Loucy (cell line): ENCODE results near the gene SOCS6.

Experiments used
- EZH2phosphoT487 ChIP-seq: fragments of 200-600 bp; IDR thresholded peaks from 2 replicates; pipeline ENCODE4 v1.6.1; 2018; ENCODE audit warnings: antibody characterized with exemption, mild to moderate bottlenecking, moderate library complexity, borderline replicate concordance
- TF ChIP-seq, protein P1 (sequence below): fragments of 200-600 bp; sonication (generic); conservative IDR thresholded peaks from 2 replicates; pipeline ENCODE4 v1.5.1; 2014; ENCODE audit warnings: mild to moderate bottlenecking, antibody characterized with exemption, low read length

DNA sequence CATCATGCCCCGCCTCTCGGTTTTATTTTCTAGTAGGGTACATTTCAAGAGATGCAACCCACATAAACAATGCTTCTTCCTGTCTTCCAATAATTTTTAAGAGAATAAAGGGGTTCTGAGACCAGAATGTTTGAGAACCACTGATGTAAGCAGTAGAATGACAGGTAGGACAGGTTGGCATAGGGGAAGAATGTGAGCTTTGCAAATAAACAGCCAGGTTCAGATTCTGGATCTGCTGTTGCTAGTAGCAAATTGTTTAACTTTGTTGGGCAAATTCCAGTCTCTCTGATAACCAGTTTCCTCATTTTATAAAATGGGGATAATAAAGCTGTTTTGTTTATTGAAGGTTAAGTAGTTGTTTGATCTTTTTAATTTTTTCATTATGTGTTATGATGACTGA lies 32.8 kb downstream of the SOCS6 start:
- TF ChIP-seq, protein P1, sequence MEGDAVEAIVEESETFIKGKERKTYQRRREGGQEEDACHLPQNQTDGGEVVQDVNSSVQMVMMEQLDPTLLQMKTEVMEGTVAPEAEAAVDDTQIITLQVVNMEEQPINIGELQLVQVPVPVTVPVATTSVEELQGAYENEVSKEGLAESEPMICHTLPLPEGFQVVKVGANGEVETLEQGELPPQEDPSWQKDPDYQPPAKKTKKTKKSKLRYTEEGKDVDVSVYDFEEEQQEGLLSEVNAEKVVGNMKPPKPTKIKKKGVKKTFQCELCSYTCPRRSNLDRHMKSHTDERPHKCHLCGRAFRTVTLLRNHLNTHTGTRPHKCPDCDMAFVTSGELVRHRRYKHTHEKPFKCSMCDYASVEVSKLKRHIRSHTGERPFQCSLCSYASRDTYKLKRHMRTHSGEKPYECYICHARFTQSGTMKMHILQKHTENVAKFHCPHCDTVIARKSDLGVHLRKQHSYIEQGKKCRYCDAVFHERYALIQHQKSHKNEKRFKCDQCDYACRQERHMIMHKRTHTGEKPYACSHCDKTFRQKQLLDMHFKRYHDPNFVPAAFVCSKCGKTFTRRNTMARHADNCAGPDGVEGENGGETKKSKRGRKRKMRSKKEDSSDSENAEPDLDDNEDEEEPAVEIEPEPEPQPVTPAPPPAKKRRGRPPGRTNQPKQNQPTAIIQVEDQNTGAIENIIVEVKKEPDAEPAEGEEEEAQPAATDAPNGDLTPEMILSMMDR = no peak
- no peak for TF ChIP-seq EZH2phosphoT487
